Amygdala (tissue), 56 donors: ENCODE results near the gene RTN4RL2.

Experiments used
- DNase-seq, 56 donors: peaks; one replicate each; lab custom pipeline; 2025; lab: John Stamatoyannopoulos, UW

RTN4RL2 gene

GRCh38 chr11:57477507-57478189 lies 17.3 kb downstream of the RTN4RL2 start:
- DNase-seq = no peak

GRCh38 chr11:57479021-57479663 lies 18.8 kb downstream of the RTN4RL2 start:
- DNase-seq = peak in 1 of 56 donors; percentile 17

- DNase-seq = peak in 1 of 56 donors; percentile 13
Observed at GRCh38 chr11:57479911-57480310, 19.6 kb downstream of the RTN4RL2 start.

- peak in 26 of 56 donors; percentile 11 to 63 (median 32) for DNase-seq
Observed at GRCh38 chr11:57480409-57481137, 20.2 kb downstream of the RTN4RL2 start.

- no peak for DNase-seq
Observed at GRCh38 chr11:57481315-57481714, 21.0 kb downstream of the RTN4RL2 start.

- DNase-seq = no peak
Observed at GRCh38 chr11:57481915-57482781, 21.8 kb downstream of the RTN4RL2 start.

- DNase-seq = peak in 13 of 56 donors; percentile 16 to 45 (median 29)
Observed at GRCh38 chr11:57482782-57483561, 22.6 kb downstream of the RTN4RL2 start.

- no peak for DNase-seq
Observed at GRCh38 chr11:57483562-57483918, 23.2 kb downstream of the RTN4RL2 start.

GRCh38 chr11:57484141-57484710 lies 23.9 kb downstream of the RTN4RL2 start:
- DNase-seq = peak in 5 of 56 donors; percentile 15 to 24 (median 21)

- DNase-seq = no peak
Observed at GRCh38 chr11:57485217-57485990, 25.1 kb downstream of the RTN4RL2 start.

GRCh38 chr11:57487021-57487778 lies 26.9 kb downstream of the RTN4RL2 start:
- DNase-seq = no peak

- DNase-seq = no peak
Observed at GRCh38 chr11:57487920-57488659, 27.8 kb downstream of the RTN4RL2 start.

- no peak for DNase-seq
Observed at GRCh38 chr11:57490456-57491248, 30.3 kb downstream of the RTN4RL2 start.

GRCh38 chr11:57491371-57492061 lies 31.2 kb downstream of the RTN4RL2 start:
- DNase-seq = peak in 3 of 56 donors; percentile 14 to 41 (median 38)
